GM19025 (cell line): ENCODE results near the gene EREG.

Experiments used
- ATAC-seq: cut with Tn5 transposase; IDR thresholded peaks from one replicate; pipeline ENCODE4 v1.9.1; 2021; ENCODE audit warnings: mild to moderate bottlenecking, low read depth, moderate library complexity; ENCODE audit not compliant: unreplicated experiment

EREG gene

GRCh38 chr4:74364652-74365491 lies at the start of gene EREG:
TSS of gene EREG (plus strand) at chr4:74365145. CDS start at chr4:74365309, 164 bp downstream.
- ATAC-seq: peak; percentile 23

- no peak for ATAC-seq
These were observed 49.6 kb upstream of the EREG start for GRCh38 chr4:74315376-74315775.

GRCh38 chr4:74316397-74316796 lies 48.5 kb upstream of the EREG start:
- ATAC-seq: no peak

- no peak for ATAC-seq
These were observed 47.2 kb upstream of the EREG start for GRCh38 chr4:74317616-74318246.

- ATAC-seq: no peak
These were observed 46.7 kb upstream of the EREG start for GRCh38 chr4:74318276-74318675.

- no peak for ATAC-seq
These were observed 45.5 kb upstream of the EREG start for GRCh38 chr4:74319470-74319869.

- ATAC-seq: no peak
These were observed 44.3 kb upstream of the EREG start for GRCh38 chr4:74320559-74321118.

GRCh38 chr4:74322301-74322700 lies 42.6 kb upstream of the EREG start:
- no peak for ATAC-seq

- ATAC-seq: no peak
These were observed 41.3 kb upstream of the EREG start for GRCh38 chr4:74323663-74324062.

- no peak for ATAC-seq
These were observed 40.7 kb upstream of the EREG start for GRCh38 chr4:74324262-74324661.

GRCh38 chr4:74325886-74326285 lies 39.1 kb upstream of the EREG start:
- ATAC-seq: no peak

GRCh38 chr4:74327762-74328161 lies 37.2 kb upstream of the EREG start:
- ATAC-seq: no peak

- no peak for ATAC-seq
These were observed 36.4 kb upstream of the EREG start for GRCh38 chr4:74328501-74328900.

GRCh38 chr4:74329307-74329706 lies 35.6 kb upstream of the EREG start:
- ATAC-seq: no peak

- no peak for ATAC-seq
These were observed 34.6 kb upstream of the EREG start for GRCh38 chr4:74330295-74330750.

- no peak for ATAC-seq
These were observed 33.7 kb upstream of the EREG start for GRCh38 chr4:74331252-74331651.

GRCh38 chr4:74331944-74332343 lies 33.0 kb upstream of the EREG start:
- no peak for ATAC-seq

GRCh38 chr4:74334636-74335035 lies 30.3 kb upstream of the EREG start:
- no peak for ATAC-seq

- ATAC-seq: peak; percentile 79
These were observed 29.5 kb upstream of the EREG start for GRCh38 chr4:74335341-74336021.

- no peak for ATAC-seq
These were observed 26.1 kb upstream of the EREG start for GRCh38 chr4:74338792-74339333.

- ATAC-seq: no peak
These were observed 25.4 kb upstream of the EREG start for GRCh38 chr4:74339501-74339900.
